Myocyte (in vitro differentiated cells): ENCODE results near the gene URM1. TPM values are rescaled to one million over a fixed set of nuclear protein-coding genes. Genes with fewer than 3 reads are reported as not detected.

Experiments
- DNase-seq: peaks from one replicate; pipeline ENCODE4 v3.0.0-alpha.2; 2012; ENCODE audit warnings: low read depth
- microRNA counts: library from miRNA; unstranded; fragments of <30 nt; microRNA quantifications from one replicate; lab custom pipeline; 2016
- microRNA-seq: library from miRNA; unstranded; fragments of <30 nt; microRNA quantifications from one replicate; pipeline ENCODE4, GENCODE V29; 2016
- total RNA-seq: library from RNA; depleted of rRNA; stranded (reverse); fragments of >200 nt; gene quantifications from 2 replicates; pipeline ENCODE4 v1.2.3, GENCODE V29; 2014

URM1 gene
- total RNA-seq, 1 donor from 2014 or later: 43.5 TPM

- no peak for DNase-seq
Measured at GRCh38 chr9:128424268-128424780, 53.1 kb downstream of the URM1 start.

GRCh38 chr9:128428644-128429512 lies 57.7 kb downstream of the URM1 start:
- no peak for DNase-seq

- no peak for DNase-seq
Measured at GRCh38 chr9:128429513-128430086, 58.4 kb downstream of the URM1 start.

GRCh38 chr9:128431207-128431606 lies 60.0 kb downstream of the URM1 start:
- DNase-seq: no peak

- DNase-seq: no peak
Measured at GRCh38 chr9:128434340-128434739, 63.2 kb downstream of the URM1 start.

- DNase-seq: no peak
Measured at GRCh38 chr9:128435611-128436010, 64.4 kb downstream of the URM1 start.

GRCh38 chr9:128438343-128439109 lies 67.4 kb downstream of the URM1 start:
- DNase-seq: peak; percentile 77

GRCh38 chr9:128439273-128439672 lies 68.1 kb downstream of the URM1 start:
- no peak for DNase-seq

MicroRNAs encoded within 50 kb of the gene (microRNA counts, 767-probe panel; counts per million panel counts)
- microRNA hsa-miR-219-2-3p (lab: Ali Mortazavi, UCI): not detected

Small RNAs within 50 kb of the gene (microRNA-seq; reads per million reads assigned to microRNA genes)
- not detected for gene MIR219B

Other genes starting within 250 kb of the URM1 start
- 65.9 and 68.6 TPM in 2 replicates for gene PTGES2, start 243.6 kb upstream of the URM1 start, total RNA-seq
- gene LCN2, start 221.9 kb upstream of the URM1 start, total RNA-seq: not detected in 2 replicates
- gene BBLN, start 211.1 kb upstream of the URM1 start, total RNA-seq: 286 and 586 TPM in 2 replicates
- 47.4 and 58.5 TPM in 2 replicates for gene CIZ1, start 179.8 kb upstream of the URM1 start, total RNA-seq
- gene DNM1, start 168.0 kb upstream of the URM1 start, total RNA-seq: 0.10 TPM in 1 of 2 replicates, not detected in the other
- 121 and 160 TPM in 2 replicates for gene GOLGA2, start 95.4 kb upstream of the URM1 start, total RNA-seq
- 41.3 and 42.2 TPM in 2 replicates for gene SWI5, start 95.1 kb upstream of the URM1 start, total RNA-seq
- gene TRUB2, start 48.9 kb upstream of the URM1 start, total RNA-seq: 13.2 and 17.3 TPM in 2 replicates
- 27.2 and 40.4 TPM in 2 replicates for gene COQ4, start 48.5 kb upstream of the URM1 start, total RNA-seq
- 29.7 and 32.4 TPM in 2 replicates for gene SLC27A4, start 30.8 kb upstream of the URM1 start, total RNA-seq
- 43.6 and 52.0 TPM in 2 replicates for gene CERCAM, start 49.5 kb downstream of the URM1 start, total RNA-seq
- 16.0 and 18.6 TPM in 2 replicates for gene ODF2, start 84.6 kb downstream of the URM1 start, total RNA-seq
- gene GLE1, start 133.3 kb downstream of the URM1 start, total RNA-seq: 28.3 and 28.4 TPM in 2 replicates
- 519 and 564 TPM in 2 replicates for gene SPTAN1, start 181.2 kb downstream of the URM1 start, total RNA-seq